Uterus (tissue), 4 donors: Measurements from ENCODE around the gene NSRP1. TPM values are rescaled to one million over a fixed set of nuclear protein-coding genes. Genes with fewer than 3 reads are reported as not detected.

Experiments
- DNase-seq, 2 donors: peaks; one replicate each; pipeline ENCODE4 v3.0.0-alpha.2; 2019 to 2020
- H3K27ac ChIP-seq, 2 donors: fragments of 200-600 bp; sonication (generic); 1 replicate in 1 of 2; 2 replicates in 1 of 2; pipeline ENCODE4 v1.5.1; 2016 to 2018
- H3K27me3 ChIP-seq, 2 donors: fragments of 200-600 bp; sonication (generic); one replicate each; pipeline ENCODE4 v1.5.1; 2018 to 2019; ENCODE audit warnings: control low read depth in 1 of 2
- H3K36me3 ChIP-seq, 2 donors: fragments of 200-600 bp; sonication (generic); one replicate each; pipeline ENCODE4 v1.5.1; 2019; ENCODE audit warnings: control low read depth in 1 of 2
- H3K4me1 ChIP-seq, 2 donors: fragments of 200-600 bp; sonication (generic); one replicate each; pipeline ENCODE4 v1.5.1; 2018 to 2019; ENCODE audit warnings: control low read depth in 1 of 2
- H3K4me3 ChIP-seq, 2 donors: fragments of 200-600 bp; sonication (generic); 1 replicate in 1 of 2; 2 replicates in 1 of 2; pipeline ENCODE4 v1.5.1; 2018 to 2019; ENCODE audit warnings: mild to moderate bottlenecking in 1 of 2
- H3K9me3 ChIP-seq, 2 donors: fragments of 200-600 bp; sonication (generic); one replicate each; pipeline ENCODE4 v1.5.1; 2019; ENCODE audit warnings: control low read depth in 1 of 2
- POLR2A ChIP-seq, 2 donors: fragments of 450-650 bp; IDR thresholded peaks; one replicate each; pipeline ENCODE4 v1.6.1; 2016; ENCODE audit warnings: antibody characterized with exemption in 2 of 2, mild to moderate bottlenecking in 1 of 2, moderate library complexity in 1 of 2
- intact Hi-C: fragments of 100-400 bp; cut with DNase I; formaldehyde crosslinking; loops from one replicate; pipeline ENCODE4 v1.15.1; 2023; ENCODE audit warnings: low total_unique reads
- total RNA-seq, 4 donors: library from RNA; depleted of rRNA in 3 of 4; stranded (reverse); fragments of >200 nt in 3 of 4; gene quantifications; one replicate each; pipeline versions ENCODE4 v1.1.0 to v1.2.4, GENCODE V29; 2014 to 2023
- TF ChIP-seq, protein P1 (sequence below), 4 experiments: fragments of 200-600 bp in 2 of 4; fragments of 450-650 bp in 2 of 4; sonication (generic) in 2 of 4; IDR thresholded peaks; one replicate each; pipeline ENCODE4 v1.5.1; 2016 to 2019; ENCODE audit warnings: antibody characterized with exemption in 4 of 4, mild to moderate bottlenecking in 2 of 4, moderate library complexity in 1 of 4
- donor health status: DM: yes; HTN: yes; CAD: no.

NSRP1 gene
- total RNA-seq, 4 donors from 2014 or later = 8.8 to 53.1 (median 26.8) TPM

- no peak for DNase-seq
- H3K36me3 ChIP-seq = no peaks in the 10 kb centered on the region
- no peaks in the 10 kb centered on the region for H3K9me3 ChIP-seq
- H3K4me1 ChIP-seq = no peaks in the 10 kb centered on the region
- no peak overlapping the region for H3K4me3 ChIP-seq
- H3K27ac ChIP-seq = no peak overlapping the region
- intact Hi-C loops = no loop called here
- no peaks in the 10 kb centered on the region for H3K27me3 ChIP-seq
- TF ChIP-seq POLR2A (IDR thresholded peaks at IDR 0.05) = no peak
- TF ChIP-seq, protein P1, sequence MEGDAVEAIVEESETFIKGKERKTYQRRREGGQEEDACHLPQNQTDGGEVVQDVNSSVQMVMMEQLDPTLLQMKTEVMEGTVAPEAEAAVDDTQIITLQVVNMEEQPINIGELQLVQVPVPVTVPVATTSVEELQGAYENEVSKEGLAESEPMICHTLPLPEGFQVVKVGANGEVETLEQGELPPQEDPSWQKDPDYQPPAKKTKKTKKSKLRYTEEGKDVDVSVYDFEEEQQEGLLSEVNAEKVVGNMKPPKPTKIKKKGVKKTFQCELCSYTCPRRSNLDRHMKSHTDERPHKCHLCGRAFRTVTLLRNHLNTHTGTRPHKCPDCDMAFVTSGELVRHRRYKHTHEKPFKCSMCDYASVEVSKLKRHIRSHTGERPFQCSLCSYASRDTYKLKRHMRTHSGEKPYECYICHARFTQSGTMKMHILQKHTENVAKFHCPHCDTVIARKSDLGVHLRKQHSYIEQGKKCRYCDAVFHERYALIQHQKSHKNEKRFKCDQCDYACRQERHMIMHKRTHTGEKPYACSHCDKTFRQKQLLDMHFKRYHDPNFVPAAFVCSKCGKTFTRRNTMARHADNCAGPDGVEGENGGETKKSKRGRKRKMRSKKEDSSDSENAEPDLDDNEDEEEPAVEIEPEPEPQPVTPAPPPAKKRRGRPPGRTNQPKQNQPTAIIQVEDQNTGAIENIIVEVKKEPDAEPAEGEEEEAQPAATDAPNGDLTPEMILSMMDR (IDR thresholded peaks at IDR 0.05) = no peak
Observed at GRCh38 chr17:30092886-30093285, 23.7 kb upstream of the NSRP1 start.

GRCh38 chr17:30093463-30094147 lies 23.0 kb upstream of the NSRP1 start:
- TF ChIP-seq POLR2A (IDR thresholded peaks at IDR 0.05) = no peak
- TF ChIP-seq, protein P1 (IDR thresholded peaks at IDR 0.05) = peak; percentile 63 to 80 (median 70)
- peak in 1 of 2 donors; percentile 22 for DNase-seq
- intact Hi-C loops = no loop called here
- Histone ChIP-seq H3K9me3 (no peaks in the 10 kb centered on the region), H3K27ac (no peak overlapping the region), H3K27me3 (no peaks in the 10 kb centered on the region), H3K36me3 (no peaks in the 10 kb centered on the region), H3K4me1 (no peaks in the 10 kb centered on the region), H3K4me3 (no peak overlapping the region)

- Histone ChIP-seq H3K36me3 (no peaks in the 10 kb centered on the region), H3K27me3 (no peaks in the 10 kb centered on the region), H3K4me3 (no peak overlapping the region), H3K4me1 (no peaks in the 10 kb centered on the region), H3K27ac (no peak overlapping the region), H3K9me3 (no peaks in the 10 kb centered on the region)
- intact Hi-C loops = no loop called here
- no peak for DNase-seq
- TF ChIP-seq, protein P1 (IDR thresholded peaks at IDR 0.05) = peak in 3 of 4 experiments; percentile 24 to 31 (median 29)
- TF ChIP-seq POLR2A (IDR thresholded peaks at IDR 0.05) = no peak
Observed at GRCh38 chr17:30095507-30096244, 20.9 kb upstream of the NSRP1 start.

DNA sequence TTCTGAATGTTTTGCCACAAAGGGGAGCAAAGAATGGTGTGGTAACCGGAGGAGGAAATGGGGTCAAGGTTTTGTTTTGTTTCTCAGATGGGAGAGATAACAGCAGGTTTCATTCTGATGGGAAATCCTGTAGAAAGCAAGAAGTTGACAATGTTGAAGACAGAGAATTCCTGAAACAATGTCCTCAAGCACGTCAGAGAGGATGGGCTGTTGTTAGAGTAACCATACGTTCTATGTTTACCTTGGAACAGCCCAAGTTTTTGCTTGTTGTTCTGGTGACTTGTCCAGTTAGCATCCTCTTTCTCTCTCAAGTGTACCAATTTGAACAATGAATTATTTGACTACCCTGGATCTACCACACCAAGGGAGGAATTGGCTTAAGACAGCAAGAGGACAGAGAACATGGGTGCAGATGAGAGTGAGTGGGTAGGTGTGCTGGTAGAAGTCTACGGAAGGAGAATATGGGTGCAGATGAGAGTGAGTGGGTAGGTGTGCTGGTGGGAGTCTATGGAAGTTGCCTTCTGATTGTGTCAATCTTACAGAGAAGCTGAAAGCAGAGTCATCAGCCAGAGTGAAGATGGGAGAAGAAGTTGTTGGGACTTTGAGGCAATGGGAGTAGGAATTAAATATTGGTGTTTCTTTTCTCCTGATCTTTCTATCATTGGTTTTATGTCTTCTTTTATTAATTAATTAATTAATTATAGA lies 14.8 kb upstream of the NSRP1 start:
- intact Hi-C loops = no loop called here
- Histone ChIP-seq H3K27me3 (no peaks in the 10 kb centered on the region), H3K36me3 (no peaks in the 10 kb centered on the region), H3K9me3 (no peaks in the 10 kb centered on the region), H3K4me1 (no peaks in the 10 kb centered on the region), H3K27ac (no peak overlapping the region), H3K4me3 (no peak overlapping the region)
- DNase-seq = no peak
- TF ChIP-seq, protein P1 (IDR thresholded peaks at IDR 0.05) = no peak
- no peak for TF ChIP-seq POLR2A (IDR thresholded peaks at IDR 0.05)

GRCh38 chr17:30103921-30104320 lies 12.7 kb upstream of the NSRP1 start:
- intact Hi-C loops = no loop called here
- Histone ChIP-seq H3K4me3 (no peak overlapping the region), H3K27me3 (peaks cover 0 to 4% of the 10 kb centered on the region in 2 donors), H3K9me3 (no peaks in the 10 kb centered on the region), H3K27ac (no peak overlapping the region), H3K4me1 (no peaks in the 10 kb centered on the region), H3K36me3 (no peaks in the 10 kb centered on the region)
- no peak for TF ChIP-seq POLR2A (IDR thresholded peaks at IDR 0.05)
- TF ChIP-seq, protein P1 (IDR thresholded peaks at IDR 0.05) = no peak
- DNase-seq = no peak
